ENCODE results near the gene CLTB.
"Not testable (repeated sequence)": the region's sequence is repeated elsewhere in the genome, so short reads cannot be mapped to it uniquely, and the experiment has no call there.

DNA sequence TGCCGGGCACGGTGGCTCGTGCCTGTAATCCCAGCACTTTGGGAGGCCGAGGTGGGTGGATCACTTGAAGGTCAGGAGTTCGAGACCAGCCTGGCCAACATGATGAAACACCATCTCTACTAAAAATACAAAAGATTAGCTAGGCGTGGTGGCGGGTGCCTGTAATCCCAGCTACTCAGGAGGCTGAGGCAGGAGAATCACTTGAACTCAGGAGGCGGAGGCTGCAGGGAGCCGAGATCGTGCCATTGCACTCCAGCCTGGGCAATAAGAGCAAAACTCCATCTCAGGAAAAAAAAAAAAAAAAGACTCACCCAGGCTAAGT, 8.1 kb downstream of the CLTB start:
- TF ChIP-seq, protein P1, sequence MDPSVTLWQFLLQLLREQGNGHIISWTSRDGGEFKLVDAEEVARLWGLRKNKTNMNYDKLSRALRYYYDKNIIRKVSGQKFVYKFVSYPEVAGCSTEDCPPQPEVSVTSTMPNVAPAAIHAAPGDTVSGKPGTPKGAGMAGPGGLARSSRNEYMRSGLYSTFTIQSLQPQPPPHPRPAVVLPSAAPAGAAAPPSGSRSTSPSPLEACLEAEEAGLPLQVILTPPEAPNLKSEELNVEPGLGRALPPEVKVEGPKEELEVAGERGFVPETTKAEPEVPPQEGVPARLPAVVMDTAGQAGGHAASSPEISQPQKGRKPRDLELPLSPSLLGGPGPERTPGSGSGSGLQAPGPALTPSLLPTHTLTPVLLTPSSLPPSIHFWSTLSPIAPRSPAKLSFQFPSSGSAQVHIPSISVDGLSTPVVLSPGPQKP (IDR thresholded peaks at IDR 0.05; ENCODE audit: borderline replicate concordance, low read depth, low read length), result not testable (repeated sequence)
- not testable (repeated sequence) for TF ChIP-seq CTCF (conservative IDR thresholded peaks at IDR 0.05; ENCODE audit: low read depth, low read length); POLR2A (IDR thresholded peaks at IDR 0.05; ENCODE audit: low read depth, low read length); RAD21 (IDR thresholded peaks at IDR 0.05; ENCODE audit: low read length); CEBPB (IDR thresholded peaks at IDR 0.05; ENCODE audit: low read depth, low read length); USF2 (IDR thresholded peaks at IDR 0.05; ENCODE audit: low read depth, low read length); FOS (IDR thresholded peaks at IDR 0.05; ENCODE audit: low read depth, low read length); MAZ (IDR thresholded peaks at IDR 0.05; ENCODE audit: borderline replicate concordance, low read depth, low read length)

Measured in IMR-90 (cell line).